ENCODE results near the gene TOR1B.
A peak's percentile ranks its signal among the peaks of the same experiment; 100 is the strongest.
"Not testable (repeated sequence)": the region's sequence is repeated elsewhere in the genome, so short reads cannot be mapped to it uniquely, and the experiment has no call there.

The TOR1B gene, protein sequence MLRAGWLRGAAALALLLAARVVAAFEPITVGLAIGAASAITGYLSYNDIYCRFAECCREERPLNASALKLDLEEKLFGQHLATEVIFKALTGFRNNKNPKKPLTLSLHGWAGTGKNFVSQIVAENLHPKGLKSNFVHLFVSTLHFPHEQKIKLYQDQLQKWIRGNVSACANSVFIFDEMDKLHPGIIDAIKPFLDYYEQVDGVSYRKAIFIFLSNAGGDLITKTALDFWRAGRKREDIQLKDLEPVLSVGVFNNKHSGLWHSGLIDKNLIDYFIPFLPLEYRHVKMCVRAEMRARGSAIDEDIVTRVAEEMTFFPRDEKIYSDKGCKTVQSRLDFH

DNA sequence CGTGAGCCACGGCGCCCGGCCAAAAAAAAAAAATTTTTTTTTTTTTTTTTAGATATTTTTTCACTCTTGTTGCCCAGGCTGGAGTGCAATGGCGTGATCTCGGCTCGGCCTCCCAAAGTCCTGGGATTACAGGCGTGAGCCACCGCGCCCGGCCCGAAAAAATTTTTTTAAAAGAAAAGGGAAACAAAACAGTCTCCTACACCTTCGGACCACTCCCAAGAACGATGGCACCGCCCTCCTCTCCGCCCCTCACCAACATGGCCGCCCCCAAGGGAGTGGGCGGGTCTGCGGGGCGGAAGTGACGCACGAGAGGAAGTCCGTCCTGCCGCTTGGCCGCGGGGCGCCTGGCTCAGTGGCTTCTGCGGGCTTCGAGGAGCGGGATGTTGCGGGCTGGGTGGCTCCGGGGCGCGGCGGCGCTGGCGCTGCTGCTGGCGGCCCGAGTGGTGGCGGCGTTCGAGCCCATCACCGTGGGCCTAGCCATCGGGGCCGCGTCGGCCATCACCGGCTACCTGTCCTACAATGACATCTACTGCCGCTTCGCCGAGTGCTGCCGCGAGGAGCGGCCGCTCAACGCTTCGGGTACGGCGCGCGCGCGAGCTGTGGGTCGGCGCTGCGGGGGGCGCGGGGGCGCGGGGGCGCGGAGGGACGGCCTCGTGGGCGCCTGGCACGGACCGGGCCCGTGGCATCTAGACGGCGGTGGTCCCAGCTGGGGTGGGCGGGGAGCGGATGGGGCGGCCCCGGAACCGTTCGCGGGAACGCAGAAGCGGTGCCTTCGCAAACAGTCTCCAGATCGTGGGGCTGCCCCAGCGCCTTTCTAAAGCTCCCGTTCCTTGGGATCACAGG is at the start of gene TOR1B:
Gene TOR1B (plus strand): TSS at position 352 of the 843 bp plus-strand sequence. CDS start 29 bp downstream, at position 381.
- Histone ChIP-seq H3K9ac (ENCODE audit: low read length in 2 of 2) (peak within 1 kb of the TSS; percentile 53 to 71), H3K9me3 (ENCODE audit: control insufficient read depth in 2 of 2, low read length in 2 of 2) (no peaks in the 10 kb centered on the region), H3K4me3 (ENCODE audit: low read length in 2 of 2) (peak within 1 kb of the TSS; percentile 61 to 84), H3K4me1 (ENCODE audit: control insufficient read depth, insufficient read depth, low read length) (peaks cover 10% of the 10 kb centered on the region), H3K27me3 (ENCODE audit: control insufficient read depth in 1 of 2, insufficient read depth in 2 of 2, low read length in 2 of 2) (no peaks in the 10 kb centered on the region), H3K27ac (ENCODE audit: low read length) (peak within 1 kb of the TSS; percentile 49), H3K36me3 (ENCODE audit: control insufficient read depth in 2 of 2, insufficient read depth in 2 of 2, low read length in 2 of 2) (peaks cover 5 to 9% of the 10 kb centered on the region in 2 donors)

DNA sequence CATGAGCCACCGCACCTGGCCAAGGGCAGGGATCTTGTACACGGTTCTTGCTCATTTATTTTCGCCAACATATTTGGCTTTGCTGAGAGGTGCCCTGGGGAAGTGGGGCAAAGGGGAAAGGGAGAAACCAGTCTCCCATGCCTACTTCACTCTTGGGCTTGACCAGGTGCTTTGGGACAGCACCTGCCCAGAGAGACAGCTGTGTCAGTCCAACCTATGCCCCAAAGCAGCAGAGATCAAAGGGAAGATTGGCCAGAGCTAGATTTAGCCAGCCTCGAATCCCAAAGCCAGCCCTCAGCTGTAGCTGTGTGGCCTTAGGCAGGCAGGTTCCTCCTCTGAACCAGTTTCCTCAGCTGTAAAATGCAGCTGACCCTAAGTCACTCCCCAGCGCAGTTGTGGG is 47.8 kb upstream of the TOR1B start:
- no peak overlapping the region for H3K27ac ChIP-seq (ENCODE audit: low read length)
- no peak overlapping the region for H3K9ac ChIP-seq (ENCODE audit: low read length in 2 of 2)
- peaks cover 21% of the 10 kb centered on the region for H3K4me1 ChIP-seq (ENCODE audit: control insufficient read depth, insufficient read depth, low read length)
- no peak overlapping the region for H3K4me3 ChIP-seq (ENCODE audit: low read length in 2 of 2)
- no peaks in the 10 kb centered on the region for H3K9me3 ChIP-seq (ENCODE audit: control insufficient read depth in 2 of 2, low read length in 2 of 2)
- H3K36me3 ChIP-seq (ENCODE audit: control insufficient read depth in 2 of 2, insufficient read depth in 2 of 2, low read length in 2 of 2), result no peaks in the 10 kb centered on the region
- H3K27me3 ChIP-seq (ENCODE audit: control insufficient read depth in 1 of 2, insufficient read depth in 2 of 2, low read length in 2 of 2), result peaks cover 0 to under 1% of the 10 kb centered on the region in 2 donors

DNA sequence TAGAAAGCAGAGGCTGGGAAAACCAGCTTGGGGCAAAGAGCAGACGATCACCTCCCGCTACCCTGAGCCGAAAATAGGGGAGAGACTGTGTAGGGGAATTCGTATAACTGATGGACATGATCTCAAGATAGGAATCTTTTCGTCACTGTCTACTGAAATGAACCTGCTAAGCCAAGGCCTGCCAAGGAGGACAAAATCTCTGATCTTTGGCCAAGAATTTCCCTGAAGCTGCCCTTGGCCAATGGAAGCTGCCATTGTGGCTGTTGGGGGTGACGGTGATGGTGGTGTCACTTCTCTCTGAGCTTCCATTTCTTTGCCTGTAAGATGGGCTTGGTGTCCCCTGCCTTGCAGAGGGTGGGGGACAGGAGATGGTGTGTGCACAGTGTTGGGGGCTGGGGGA is 46.8 kb upstream of the TOR1B start:
- H3K4me1 ChIP-seq (ENCODE audit: control insufficient read depth, insufficient read depth, low read length), result peaks cover 21% of the 10 kb centered on the region
- H3K27me3 ChIP-seq (ENCODE audit: control insufficient read depth in 1 of 2, insufficient read depth in 2 of 2, low read length in 2 of 2), result no peaks in the 10 kb centered on the region
- H3K27ac ChIP-seq (ENCODE audit: low read length), result no peak overlapping the region
- H3K36me3 ChIP-seq (ENCODE audit: control insufficient read depth in 2 of 2, insufficient read depth in 2 of 2, low read length in 2 of 2), result no peaks in the 10 kb centered on the region
- H3K9ac ChIP-seq (ENCODE audit: low read length in 2 of 2), result no peak overlapping the region
- no peak overlapping the region for H3K4me3 ChIP-seq (ENCODE audit: low read length in 2 of 2)
- no peaks in the 10 kb centered on the region for H3K9me3 ChIP-seq (ENCODE audit: control insufficient read depth in 2 of 2, low read length in 2 of 2)

DNA sequence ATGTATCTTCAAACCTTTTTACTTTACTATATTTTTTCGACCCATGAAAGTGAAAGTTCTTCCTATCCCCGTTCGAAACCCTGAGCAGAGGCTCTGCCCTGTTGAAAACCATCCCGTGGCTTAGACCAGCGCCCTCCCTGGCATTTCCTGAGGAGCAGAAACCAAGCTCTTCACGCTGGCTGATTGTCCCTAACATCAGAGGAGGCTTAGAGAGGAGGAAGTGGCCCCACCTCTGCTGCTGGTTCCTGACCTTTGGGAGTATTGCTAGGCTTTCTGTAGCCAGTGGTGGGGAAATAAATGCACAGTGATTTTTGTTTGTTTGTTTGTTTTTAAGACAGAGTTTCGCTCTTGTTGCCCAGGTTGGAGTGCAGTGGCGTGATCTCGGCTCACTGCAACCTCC is 45.9 kb upstream of the TOR1B start:
- H3K4me3 ChIP-seq (ENCODE audit: low read length in 2 of 2), result no peak overlapping the region
- no peak overlapping the region for H3K9ac ChIP-seq (ENCODE audit: low read length in 2 of 2)
- no peaks in the 10 kb centered on the region for H3K9me3 ChIP-seq (ENCODE audit: control insufficient read depth in 2 of 2, low read length in 2 of 2)
- no peak overlapping the region for H3K27ac ChIP-seq (ENCODE audit: low read length)
- peaks cover 21% of the 10 kb centered on the region for H3K4me1 ChIP-seq (ENCODE audit: control insufficient read depth, insufficient read depth, low read length)
- H3K27me3 ChIP-seq (ENCODE audit: control insufficient read depth in 1 of 2, insufficient read depth in 2 of 2, low read length in 2 of 2), result no peaks in the 10 kb centered on the region
- H3K36me3 ChIP-seq (ENCODE audit: control insufficient read depth in 2 of 2, insufficient read depth in 2 of 2, low read length in 2 of 2), result no peaks in the 10 kb centered on the region

DNA sequence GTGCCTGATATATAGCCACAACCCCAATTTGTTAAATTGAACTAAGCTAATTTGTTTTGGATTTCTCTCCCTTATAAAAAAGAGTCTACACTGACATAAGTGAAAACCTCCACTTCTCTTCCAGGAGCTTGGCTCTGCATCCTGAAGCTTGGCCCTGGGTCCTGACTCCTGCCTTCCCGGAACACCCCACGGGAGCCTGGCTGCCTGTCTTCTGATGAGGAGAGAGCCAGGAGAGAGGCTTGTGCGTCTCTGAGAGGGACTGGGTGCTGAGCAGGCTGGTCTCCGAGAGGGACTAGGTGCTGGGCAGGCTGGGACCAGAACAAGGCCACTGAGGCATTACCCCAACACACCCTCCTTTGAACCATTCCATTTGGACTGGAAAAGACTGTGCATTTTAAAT is 43.7 kb upstream of the TOR1B start:
- no peaks in the 10 kb centered on the region for H3K27me3 ChIP-seq (ENCODE audit: control insufficient read depth in 1 of 2, insufficient read depth in 2 of 2, low read length in 2 of 2)
- H3K9ac ChIP-seq (ENCODE audit: low read length in 2 of 2), result no peak overlapping the region
- H3K9me3 ChIP-seq (ENCODE audit: control insufficient read depth in 2 of 2, low read length in 2 of 2), result no peaks in the 10 kb centered on the region
- H3K36me3 ChIP-seq (ENCODE audit: control insufficient read depth in 2 of 2, insufficient read depth in 2 of 2, low read length in 2 of 2), result no peaks in the 10 kb centered on the region
- no peak overlapping the region for H3K4me3 ChIP-seq (ENCODE audit: low read length in 2 of 2)
- no peak overlapping the region for H3K27ac ChIP-seq (ENCODE audit: low read length)
- H3K4me1 ChIP-seq (ENCODE audit: control insufficient read depth, insufficient read depth, low read length), result peaks cover 10% of the 10 kb centered on the region

DNA sequence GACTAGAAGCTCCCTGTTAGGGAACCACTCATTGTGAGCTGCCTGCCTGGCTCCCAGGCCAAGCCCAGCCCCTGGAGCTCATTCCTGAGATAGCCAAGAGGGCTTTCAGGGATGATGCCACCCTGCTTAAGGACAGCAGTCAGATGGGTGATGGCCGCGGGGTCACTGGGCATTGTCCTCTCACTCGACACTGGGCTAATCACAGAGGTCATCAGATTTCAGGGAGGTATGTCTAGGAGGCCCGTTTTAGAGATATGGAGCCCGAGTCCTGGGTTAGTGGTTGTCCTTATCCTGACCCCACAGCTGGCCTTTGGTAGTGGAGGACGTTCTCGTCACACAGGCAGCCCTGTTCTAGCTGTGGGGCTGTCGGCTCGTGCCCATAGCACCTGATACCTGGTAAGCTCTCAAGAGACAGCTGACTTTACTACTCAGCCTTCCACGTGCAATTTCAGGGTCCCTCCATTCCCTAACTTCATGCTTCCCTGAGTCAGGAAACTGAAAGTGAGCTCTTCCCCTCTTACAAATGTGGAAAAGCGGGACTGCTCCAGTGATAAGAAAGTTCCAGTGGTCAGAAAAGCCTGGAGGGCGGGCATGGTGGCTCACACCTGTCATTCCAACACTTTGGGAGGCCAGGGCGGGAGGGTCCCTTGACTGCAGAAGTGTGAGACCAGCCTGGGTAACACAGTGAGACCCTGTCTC is 43.0 kb upstream of the TOR1B start:
- Histone ChIP-seq H3K27ac (ENCODE audit: low read length) (no peak overlapping the region), H3K4me1 (ENCODE audit: control insufficient read depth, insufficient read depth, low read length) (peaks cover 10% of the 10 kb centered on the region), H3K27me3 (ENCODE audit: control insufficient read depth in 1 of 2, insufficient read depth in 2 of 2, low read length in 2 of 2) (no peaks in the 10 kb centered on the region), H3K36me3 (ENCODE audit: control insufficient read depth in 2 of 2, insufficient read depth in 2 of 2, low read length in 2 of 2) (no peaks in the 10 kb centered on the region), H3K9me3 (ENCODE audit: control insufficient read depth in 2 of 2, low read length in 2 of 2) (no peaks in the 10 kb centered on the region), H3K4me3 (ENCODE audit: low read length in 2 of 2) (no peak overlapping the region), H3K9ac (ENCODE audit: low read length in 2 of 2) (no peak overlapping the region)

DNA sequence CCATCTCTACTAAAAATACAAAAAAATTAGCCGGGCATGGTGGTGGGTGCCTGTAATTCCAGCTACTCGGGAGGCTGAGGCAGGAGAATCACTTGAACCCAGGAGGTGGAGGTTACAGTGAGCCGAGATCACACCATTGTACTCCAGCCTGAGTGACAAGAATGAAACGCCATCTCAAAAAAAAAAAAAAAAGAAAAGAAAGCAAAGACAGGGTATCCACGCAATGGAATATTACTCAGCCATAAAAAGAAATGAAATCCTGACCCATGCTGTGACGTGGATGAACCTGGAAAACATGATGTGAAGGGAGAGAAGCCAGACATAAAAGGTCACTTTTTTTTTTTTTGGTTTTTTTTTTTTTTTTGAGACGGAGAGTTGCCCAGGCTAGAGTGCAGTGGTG is 42.2 kb upstream of the TOR1B start:
- not testable (repeated sequence) for H3K9ac ChIP-seq (ENCODE audit: low read length in 2 of 2); H3K27me3 ChIP-seq (ENCODE audit: control insufficient read depth in 1 of 2, insufficient read depth in 2 of 2, low read length in 2 of 2); H3K4me3 ChIP-seq (ENCODE audit: low read length in 2 of 2); H3K9me3 ChIP-seq (ENCODE audit: control insufficient read depth in 2 of 2, low read length in 2 of 2); H3K36me3 ChIP-seq (ENCODE audit: control insufficient read depth in 2 of 2, insufficient read depth in 2 of 2, low read length in 2 of 2); H3K27ac ChIP-seq (ENCODE audit: low read length); H3K4me1 ChIP-seq (ENCODE audit: control insufficient read depth, insufficient read depth, low read length)

DNA sequence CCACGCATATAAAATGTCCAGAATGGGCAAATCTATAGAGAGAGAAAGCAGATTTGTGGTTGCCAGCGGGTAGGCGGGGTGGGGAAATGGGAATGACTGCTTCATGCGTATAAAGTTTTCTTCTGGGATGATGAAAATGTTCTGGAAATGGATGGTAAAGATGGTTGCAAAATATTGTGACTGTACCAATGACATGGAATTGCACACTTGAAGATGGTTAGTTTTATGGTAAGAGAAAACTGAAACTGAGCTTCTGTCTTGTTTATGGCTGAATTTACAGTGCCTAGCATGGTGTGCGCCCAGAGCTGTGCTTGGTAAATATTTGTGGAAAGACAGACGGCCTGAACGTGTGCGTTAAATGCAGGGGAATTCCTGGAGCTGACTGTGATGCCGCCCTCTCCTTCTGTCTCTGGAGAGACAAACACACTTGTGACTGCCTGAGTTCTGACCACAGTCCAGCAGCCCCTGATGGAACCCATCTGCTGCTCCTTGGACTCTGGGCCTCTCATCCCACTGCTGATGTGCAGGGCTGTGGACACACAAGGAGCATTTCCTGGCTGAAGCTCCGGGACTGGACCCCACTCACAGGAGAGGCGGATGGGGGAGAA is 41.6 kb upstream of the TOR1B start:
- Histone ChIP-seq H3K27ac (ENCODE audit: low read length) (peak overlapping the region; percentile 24), H3K4me3 (ENCODE audit: low read length in 2 of 2) (peak overlapping the region in 1 of 2 donors; percentile 52), H3K36me3 (ENCODE audit: control insufficient read depth in 2 of 2, insufficient read depth in 2 of 2, low read length in 2 of 2) (no peaks in the 10 kb centered on the region), H3K27me3 (ENCODE audit: control insufficient read depth in 1 of 2, insufficient read depth in 2 of 2, low read length in 2 of 2) (no peaks in the 10 kb centered on the region), H3K4me1 (ENCODE audit: control insufficient read depth, insufficient read depth, low read length) (peaks cover 10% of the 10 kb centered on the region), H3K9me3 (ENCODE audit: control insufficient read depth in 2 of 2, low read length in 2 of 2) (no peaks in the 10 kb centered on the region), H3K9ac (ENCODE audit: low read length in 2 of 2) (no peak overlapping the region)

DNA sequence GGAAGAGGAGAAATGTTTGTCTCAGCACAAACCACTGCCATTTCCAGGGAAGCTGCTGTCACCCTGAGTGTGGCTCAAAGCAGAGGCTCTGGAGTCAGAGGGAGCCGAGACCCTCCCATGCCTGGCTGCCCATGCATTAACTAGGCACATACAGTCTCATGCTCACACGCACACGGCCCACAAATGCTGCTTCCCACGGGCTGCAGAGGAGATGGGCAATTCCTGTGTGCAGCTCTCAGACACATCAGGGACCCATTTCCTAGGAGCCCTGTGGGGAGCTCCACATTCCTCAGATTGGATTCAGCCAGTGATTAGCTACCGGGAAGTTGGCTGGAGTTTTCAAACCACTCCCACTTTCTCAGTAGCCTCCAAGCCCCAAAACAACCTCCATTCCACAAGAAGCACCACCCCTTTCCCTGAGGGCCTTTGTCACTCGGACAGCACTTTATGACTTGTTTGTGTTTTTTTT is 41.0 kb upstream of the TOR1B start:
- Histone ChIP-seq H3K9me3 (ENCODE audit: control insufficient read depth in 2 of 2, low read length in 2 of 2) (no peaks in the 10 kb centered on the region), H3K27ac (ENCODE audit: low read length) (peak overlapping the region; percentile 24), H3K27me3 (ENCODE audit: control insufficient read depth in 1 of 2, insufficient read depth in 2 of 2, low read length in 2 of 2) (no peaks in the 10 kb centered on the region), H3K36me3 (ENCODE audit: control insufficient read depth in 2 of 2, insufficient read depth in 2 of 2, low read length in 2 of 2) (no peaks in the 10 kb centered on the region), H3K4me1 (ENCODE audit: control insufficient read depth, insufficient read depth, low read length) (peaks cover 10% of the 10 kb centered on the region), H3K9ac (ENCODE audit: low read length in 2 of 2) (no peak overlapping the region), H3K4me3 (ENCODE audit: low read length in 2 of 2) (peak overlapping the region in 1 of 2 donors; percentile 52)

DNA sequence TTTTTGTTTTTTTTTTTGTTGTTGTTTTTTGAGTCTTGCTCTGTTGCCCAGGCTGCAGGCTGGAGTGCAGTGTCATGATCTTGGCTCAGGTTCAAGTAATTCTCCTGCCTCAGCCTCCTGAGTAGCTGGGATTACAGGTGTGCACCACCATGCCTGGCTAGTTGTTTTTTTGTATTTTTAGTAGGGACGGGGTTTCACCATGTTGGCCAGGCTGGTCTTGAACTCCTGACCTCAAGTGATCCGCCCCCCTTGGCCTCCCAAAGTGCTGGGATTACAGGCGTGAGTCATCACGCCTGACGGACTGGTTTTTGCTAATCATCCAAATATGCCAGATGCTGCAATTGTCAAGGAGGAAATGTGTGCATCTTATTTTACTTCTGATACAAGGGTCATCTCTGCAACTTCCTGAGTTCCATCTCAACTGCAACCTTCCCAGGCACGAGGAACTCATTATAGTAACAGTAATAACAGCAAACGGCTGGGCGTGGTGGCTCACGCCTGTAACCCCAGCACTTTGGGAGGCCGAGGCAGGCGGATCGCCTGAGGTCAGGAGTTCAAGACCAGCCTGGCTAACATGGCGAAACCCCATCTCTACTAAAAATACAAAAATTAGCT is 40.5 kb upstream of the TOR1B start:
- H3K27ac ChIP-seq (ENCODE audit: low read length); H3K36me3 ChIP-seq (ENCODE audit: control insufficient read depth in 2 of 2, insufficient read depth in 2 of 2, low read length in 2 of 2); H3K9me3 ChIP-seq (ENCODE audit: control insufficient read depth in 2 of 2, low read length in 2 of 2); H3K4me3 ChIP-seq (ENCODE audit: low read length in 2 of 2); H3K9ac ChIP-seq (ENCODE audit: low read length in 2 of 2); H3K27me3 ChIP-seq (ENCODE audit: control insufficient read depth in 1 of 2, insufficient read depth in 2 of 2, low read length in 2 of 2); H3K4me1 ChIP-seq (ENCODE audit: control insufficient read depth, insufficient read depth, low read length): not testable (repeated sequence)
